Activated T-helper 2 cell treated with anti-CD3 and anti-CD28 coated beads, Interferon-gamma antibody, Interleukin-2, Interleukin-4, amounts not matched to agents 10 μg/mL and 5 μg/mL and 100 μg/mL, durations not matched to agents 14 hours and 24 hours and 36 hours (primary cell): ENCODE data around the gene RIIAD1. TPM values are rescaled to one million over a fixed set of nuclear protein-coding genes. Genes with fewer than 3 reads are reported as not detected.
A peak's percentile ranks its signal among the peaks of the same experiment; 100 is the strongest.

Experiments
- DNase-seq: peaks from one replicate; pipeline ENCODE4 v3.0.0; 2021; ENCODE audit warnings: low spot score
- H3K27ac Mint-ChIP-seq: one replicate; pipeline ENCODE4 v1.8.0; 2021; ENCODE audit warnings: mixed read lengths
- H3K27me3 Mint-ChIP-seq: one replicate; pipeline ENCODE4 v1.8.0; 2021; ENCODE audit warnings: low read depth, mixed read lengths
- H3K36me3 Mint-ChIP-seq: one replicate; pipeline ENCODE4 v1.8.0; 2021; ENCODE audit warnings: low read depth, mixed read lengths
- H3K4me1 Mint-ChIP-seq: one replicate; pipeline ENCODE4 v1.8.0; 2021; ENCODE audit warnings: low read depth, mixed read lengths
- H3K4me3 Mint-ChIP-seq: one replicate; pipeline ENCODE4 v1.8.0; 2021; ENCODE audit warnings: low read depth, mild to moderate bottlenecking, moderate library complexity, mixed read lengths
- H3K9me3 Mint-ChIP-seq: one replicate; pipeline ENCODE4 v1.8.0; 2021; ENCODE audit warnings: mixed read lengths
- intact Hi-C: fragments of 100-400 bp; cut with micrococcal nuclease; formaldehyde crosslinking; loops from one replicate; pipeline ENCODE4 v1.15.1; 2023
- total RNA-seq: library from RNA; stranded (reverse); gene quantifications from 2 replicates; pipeline ENCODE4 v1.2.3, GENCODE V29; 2022

Gene RIIAD1
- total RNA-seq, 1 donor from 2014 or later, result not detected

DNA sequence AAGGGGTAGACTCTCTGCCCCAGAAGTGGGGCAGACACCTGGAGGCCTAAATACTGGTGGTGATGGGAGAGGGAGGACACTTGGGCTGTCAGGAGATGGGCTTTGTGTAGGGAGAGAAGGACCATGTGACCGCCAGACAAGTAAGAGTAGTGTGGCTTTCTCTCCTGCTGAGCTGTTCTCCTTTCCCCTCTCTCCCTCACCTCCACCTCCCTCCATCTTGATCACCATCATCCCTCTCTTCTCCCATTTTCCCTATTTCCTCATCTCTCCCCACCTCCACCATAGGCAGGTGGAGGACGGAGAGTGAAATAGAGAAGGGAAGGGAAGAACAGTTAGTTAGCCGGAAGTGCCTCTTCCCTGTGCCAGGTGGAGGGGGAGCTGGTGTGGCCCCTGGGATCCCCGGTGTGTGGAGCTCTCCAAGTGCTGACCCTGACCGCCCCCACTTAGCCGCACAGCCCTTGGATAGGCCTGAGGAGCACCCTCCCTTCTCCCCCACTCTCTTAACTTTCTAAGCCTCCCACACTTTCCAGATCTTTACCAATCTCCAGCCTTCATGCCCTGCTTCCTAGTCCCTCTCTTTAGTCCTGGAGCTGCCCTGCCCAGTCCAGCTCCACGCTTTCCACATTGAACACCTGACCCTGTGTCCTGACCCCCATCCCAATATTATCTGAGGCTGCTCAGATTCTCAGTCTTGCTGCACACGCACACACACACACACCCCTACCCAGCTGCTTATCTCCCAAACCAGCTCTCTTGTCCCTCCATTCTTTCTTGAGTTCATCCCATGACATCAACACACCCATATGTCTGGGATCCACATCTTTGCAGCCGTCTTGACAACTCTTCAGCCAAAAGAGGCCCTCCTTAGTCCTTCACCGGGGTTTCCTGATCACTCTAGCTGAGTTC is 6.2 kb upstream of the RIIAD1 start:
- Mint-ChIP-seq H3K36me3 (no peaks in the 10 kb centered on the region), H3K27ac (no peak overlapping the region), H3K4me3 (no peak overlapping the region), H3K4me1 (peaks cover 6% of the 10 kb centered on the region), H3K9me3 (no peaks in the 10 kb centered on the region), H3K27me3 (peaks cover 48% of the 10 kb centered on the region)
- DNase-seq, result no peak
- intact Hi-C loops, result no loop called here

DNA sequence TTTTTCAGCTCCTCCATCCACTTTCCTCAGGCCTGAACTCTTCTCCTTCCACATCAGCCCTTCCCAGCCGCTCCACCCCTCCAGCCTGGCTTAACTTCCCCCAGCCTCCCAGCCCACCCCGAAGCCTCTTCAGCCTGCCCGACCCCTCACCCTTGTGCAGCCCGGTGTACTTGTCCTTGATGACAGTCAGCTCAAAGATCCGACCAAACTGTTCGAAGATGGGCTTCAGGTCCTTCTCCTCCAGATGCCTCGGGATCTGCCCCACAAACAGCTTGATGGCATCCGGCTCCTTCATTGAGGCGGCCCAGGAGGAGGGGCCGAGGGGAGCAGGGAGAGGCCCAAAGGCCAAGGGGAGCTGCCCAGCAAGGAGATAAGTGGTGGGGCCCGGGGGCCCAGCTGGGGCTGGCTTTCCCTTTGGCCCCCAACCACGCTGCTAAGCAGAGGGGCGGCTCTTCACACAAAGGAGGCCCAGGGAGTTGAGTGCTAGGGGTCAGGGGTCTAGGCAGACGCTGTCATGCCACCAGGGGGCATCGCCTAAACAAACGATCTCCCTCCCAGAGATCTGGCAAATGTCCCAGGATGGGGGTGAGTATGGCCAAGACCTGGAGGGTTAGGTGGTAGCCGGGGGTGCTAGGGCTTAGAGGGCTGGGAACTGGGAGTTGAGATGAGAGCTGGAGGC is 5.5 kb upstream of the RIIAD1 start:
- no peak overlapping the region for H3K4me3 Mint-ChIP-seq
- no peaks in the 10 kb centered on the region for H3K9me3 Mint-ChIP-seq
- H3K4me1 Mint-ChIP-seq, result peaks cover 13% of the 10 kb centered on the region
- intact Hi-C loops, result no loop called here
- DNase-seq, result no peak
- no peaks in the 10 kb centered on the region for H3K36me3 Mint-ChIP-seq
- peaks cover 56% of the 10 kb centered on the region for H3K27me3 Mint-ChIP-seq
- no peak overlapping the region for H3K27ac Mint-ChIP-seq

DNA sequence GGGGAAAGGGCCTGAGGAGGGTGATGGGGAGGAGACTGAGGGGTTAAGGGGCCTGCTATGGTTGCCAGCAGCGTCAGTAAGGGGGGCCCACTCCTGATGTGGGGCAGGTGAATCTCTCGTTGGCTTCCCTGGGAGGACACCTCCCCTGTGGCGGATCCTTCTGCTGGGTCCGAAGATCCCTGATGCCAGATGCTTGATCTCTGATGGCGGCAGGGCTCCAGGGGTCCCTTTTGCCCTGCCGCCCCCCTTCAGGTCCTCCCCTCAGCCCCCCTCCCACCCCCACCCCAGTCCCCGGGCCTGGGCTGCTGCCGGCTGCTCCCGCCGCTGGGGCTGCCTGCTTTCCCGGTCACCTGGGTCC is 4.9 kb upstream of the RIIAD1 start:
- no peak for DNase-seq
- peaks cover 16% of the 10 kb centered on the region for H3K4me1 Mint-ChIP-seq
- H3K4me3 Mint-ChIP-seq, result no peak overlapping the region
- no peak overlapping the region for H3K27ac Mint-ChIP-seq
- intact Hi-C loops, result no loop called here
- H3K36me3 Mint-ChIP-seq, result no peaks in the 10 kb centered on the region
- peaks cover 59% of the 10 kb centered on the region for H3K27me3 Mint-ChIP-seq
- H3K9me3 Mint-ChIP-seq, result no peaks in the 10 kb centered on the region

DNA sequence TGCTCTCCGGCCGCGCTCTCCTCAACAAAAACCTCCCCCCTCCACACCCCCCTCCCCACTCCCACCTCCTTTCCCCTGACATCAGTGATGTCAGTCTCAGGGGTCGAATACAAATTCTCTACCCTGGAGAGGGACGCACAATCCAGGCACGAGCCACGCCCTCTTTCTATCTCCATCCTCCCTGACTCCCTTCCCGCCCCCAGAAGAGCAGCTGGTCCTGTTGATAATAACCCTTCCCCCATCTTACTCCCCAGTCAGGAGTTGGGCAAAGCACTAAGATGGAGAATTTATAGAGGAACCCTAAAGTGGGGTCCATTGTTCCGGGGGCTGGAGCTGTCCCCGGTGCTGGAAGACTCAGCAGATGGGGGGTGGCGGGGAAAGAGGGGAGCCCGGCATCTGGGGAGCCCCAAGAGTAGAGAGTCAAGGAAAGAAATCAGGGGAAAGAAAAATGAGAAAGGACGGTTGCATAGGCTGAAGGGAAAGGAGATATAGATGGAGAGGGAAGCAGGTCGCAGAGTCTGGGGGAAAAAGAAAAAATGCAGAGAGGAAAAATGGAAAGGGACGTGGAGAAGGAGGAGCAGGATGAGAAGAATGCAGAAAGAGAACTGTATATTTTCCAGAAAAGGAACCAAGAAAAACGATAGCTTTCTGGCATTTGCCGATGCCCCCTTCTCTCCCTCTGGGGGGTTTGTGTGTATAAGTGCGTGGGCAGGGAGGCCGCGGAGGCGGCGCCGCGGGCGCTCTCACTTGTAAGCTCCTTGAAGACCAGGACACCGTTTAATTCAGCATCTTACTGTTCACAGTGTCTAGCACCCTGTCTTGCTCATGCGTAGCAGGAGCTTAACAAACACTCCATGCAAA is 4.3 kb upstream of the RIIAD1 start, which contains the start of gene CELF3:
Gene CELF3, minus strand, starts transcription at position 33 of the 861 bp plus-strand sequence. CDS start 783 bp downstream, outside the sequence.
- Mint-ChIP-seq H3K4me3 (no peak within 1 kb of the TSS), H3K9me3 (no peaks in the 10 kb centered on the region), H3K36me3 (no peaks in the 10 kb centered on the region), H3K4me1 (peaks cover 19% of the 10 kb centered on the region), H3K27ac (no peak within 1 kb of the TSS), H3K27me3 (peaks cover 65% of the 10 kb centered on the region)
- intact Hi-C loops, result no loop called here
- DNase-seq, result no peak

DNA sequence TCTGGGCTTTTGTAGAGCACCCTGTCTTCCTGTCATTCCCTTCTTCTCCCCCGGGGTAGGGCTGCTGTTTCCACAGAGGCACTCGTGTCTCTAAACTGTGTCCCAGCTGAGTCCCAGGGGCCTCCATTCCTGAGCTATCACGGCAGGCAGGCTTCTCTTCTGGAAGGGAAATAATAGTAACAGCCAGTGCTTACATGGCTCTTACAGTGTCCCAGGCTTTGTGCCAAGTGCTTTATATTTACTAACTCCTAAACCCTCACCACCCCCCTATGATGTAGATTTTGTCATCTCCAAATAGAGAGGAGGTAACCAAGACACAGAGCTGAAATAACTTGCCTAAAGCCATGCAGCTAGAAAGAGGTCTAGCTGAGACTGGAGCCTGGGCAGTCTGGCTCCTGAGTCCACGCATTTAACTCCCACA is 3.3 kb upstream of the RIIAD1 start:
- Mint-ChIP-seq H3K4me1 (peaks cover 19% of the 10 kb centered on the region), H3K27me3 (peaks cover 73% of the 10 kb centered on the region), H3K36me3 (no peaks in the 10 kb centered on the region), H3K4me3 (no peak overlapping the region), H3K9me3 (no peaks in the 10 kb centered on the region), H3K27ac (no peak overlapping the region)
- no peak for DNase-seq
- intact Hi-C loops, result no loop called here

DNA sequence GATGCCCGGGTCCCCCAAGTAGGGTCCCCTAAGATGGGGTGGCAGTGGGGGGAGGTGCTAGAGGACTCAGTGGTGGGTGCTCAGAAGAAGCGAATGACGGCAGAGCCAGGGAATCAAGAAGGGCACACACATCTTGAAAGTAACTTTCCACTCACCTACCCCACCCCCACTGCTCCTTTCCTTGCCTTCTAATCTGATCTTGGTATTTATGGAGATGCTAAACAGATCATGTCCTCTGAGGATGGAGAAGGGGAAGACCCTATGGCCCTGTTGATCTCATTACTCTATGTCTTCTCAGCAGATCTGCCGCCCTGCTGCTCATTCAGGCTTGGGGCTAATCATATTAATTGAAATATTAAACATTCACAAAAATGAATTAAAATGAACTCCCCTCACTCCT is 2.7 kb upstream of the RIIAD1 start:
- H3K27me3 Mint-ChIP-seq, result peaks cover 76% of the 10 kb centered on the region
- intact Hi-C loops, result no loop called here
- no peak for DNase-seq
- H3K36me3 Mint-ChIP-seq, result no peaks in the 10 kb centered on the region
- no peak overlapping the region for H3K4me3 Mint-ChIP-seq
- H3K27ac Mint-ChIP-seq, result no peak overlapping the region
- peaks cover 19% of the 10 kb centered on the region for H3K4me1 Mint-ChIP-seq
- no peaks in the 10 kb centered on the region for H3K9me3 Mint-ChIP-seq

DNA sequence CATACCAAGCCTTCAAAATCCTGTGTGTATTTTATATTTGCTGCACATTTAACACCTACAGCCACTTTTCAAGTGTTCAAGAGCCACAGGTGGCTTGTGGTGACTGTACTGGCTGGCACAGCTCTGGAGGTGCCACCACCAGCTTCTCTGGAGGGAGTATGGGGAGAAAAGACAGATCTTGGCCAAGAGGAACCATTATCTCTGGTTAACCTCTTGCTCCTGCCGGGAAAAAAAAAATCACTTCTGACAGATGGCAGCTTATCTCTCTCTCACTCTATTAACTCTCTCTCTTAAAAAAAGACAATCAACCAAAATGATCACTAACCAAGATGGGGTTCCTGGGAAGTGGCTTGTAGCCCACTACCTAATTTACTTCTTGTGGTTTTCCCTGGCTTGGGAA is 1.2 kb upstream of the RIIAD1 start:
- Mint-ChIP-seq H3K27me3 (peaks cover 79% of the 10 kb centered on the region), H3K36me3 (no peaks in the 10 kb centered on the region), H3K9me3 (no peaks in the 10 kb centered on the region), H3K27ac (no peak overlapping the region), H3K4me1 (peaks cover 19% of the 10 kb centered on the region), H3K4me3 (no peak overlapping the region)
- no peak for DNase-seq
- intact Hi-C loops, result loop anchor here (5.0 kb wide), 1 partner anchor 117 kb away; the partner anchor contains the start of gene C2CD4D

DNA sequence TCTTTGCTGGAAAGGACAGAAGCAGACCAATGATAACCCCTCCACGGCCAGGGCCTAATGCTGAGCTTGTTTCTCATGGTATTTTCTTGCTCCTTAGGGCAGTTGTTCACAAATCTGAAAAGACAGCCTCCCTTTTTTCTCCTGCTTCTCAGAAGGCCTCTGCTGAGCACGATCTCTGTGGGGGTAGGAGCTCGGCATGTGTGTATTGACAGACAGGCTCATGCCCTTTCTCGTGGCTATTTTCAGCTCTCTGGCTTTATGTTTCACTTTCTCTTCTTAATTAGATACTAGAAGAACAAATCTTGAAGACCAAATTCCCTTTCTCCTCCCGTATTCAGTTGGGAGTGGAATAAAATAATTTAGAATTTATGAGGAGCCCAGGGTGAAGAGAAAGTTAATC is 768 bp upstream of the RIIAD1 start:
- no peak overlapping the region for H3K27ac Mint-ChIP-seq
- no peaks in the 10 kb centered on the region for H3K36me3 Mint-ChIP-seq
- intact Hi-C loops, result loop anchor here (5.0 kb wide), 1 partner anchor 117 kb away; the partner anchor contains the start of gene C2CD4D
- peaks cover 19% of the 10 kb centered on the region for H3K4me1 Mint-ChIP-seq
- no peak for DNase-seq
- H3K4me3 Mint-ChIP-seq, result peak overlapping the region; percentile 66
- peaks cover 75% of the 10 kb centered on the region for H3K27me3 Mint-ChIP-seq
- no peaks in the 10 kb centered on the region for H3K9me3 Mint-ChIP-seq

DNA sequence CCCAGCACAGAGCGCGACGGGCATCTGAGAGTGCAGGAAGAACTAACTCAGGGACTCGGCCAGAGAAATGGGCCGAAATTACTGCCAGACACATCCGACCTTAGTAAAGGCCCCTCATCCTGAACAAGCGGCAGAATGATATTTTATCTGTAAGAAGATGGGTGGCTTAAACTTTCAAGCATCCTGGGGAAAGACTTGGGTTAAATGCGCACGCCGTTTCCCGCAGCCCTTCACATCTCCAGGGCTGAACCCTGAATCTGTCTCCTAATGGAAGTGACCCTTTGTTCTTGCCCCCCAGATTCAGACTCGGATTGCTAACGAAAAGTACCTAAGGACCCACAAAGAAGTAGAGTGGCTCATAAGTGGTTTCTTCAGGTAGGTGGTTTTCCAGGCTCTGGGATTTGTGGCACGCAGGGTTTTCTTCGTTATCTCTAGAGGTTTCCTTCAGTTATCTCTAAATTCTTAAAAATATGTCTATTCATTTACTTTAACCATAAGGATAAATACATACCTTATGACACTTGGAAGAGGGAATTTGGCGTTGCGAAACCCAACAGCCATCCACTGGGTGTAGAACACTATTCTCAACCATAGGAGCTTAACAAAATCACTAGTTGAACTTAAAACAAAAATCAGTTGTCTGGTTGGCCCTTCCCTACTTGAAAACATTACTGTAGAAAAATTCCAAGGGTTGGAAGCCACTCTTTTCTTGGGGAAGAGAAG is 627 bp downstream of the RIIAD1 start:
- Mint-ChIP-seq H3K4me3 (peak overlapping the region; percentile 70), H3K27ac (no peak overlapping the region), H3K9me3 (no peaks in the 10 kb centered on the region), H3K27me3 (peaks cover 70% of the 10 kb centered on the region), H3K4me1 (peaks cover 17% of the 10 kb centered on the region), H3K36me3 (no peaks in the 10 kb centered on the region)
- intact Hi-C loops, result loop anchor here (5.0 kb wide), 1 partner anchor 115 kb away; the partner anchor contains the start of gene C2CD4D
- no peak for DNase-seq

DNA sequence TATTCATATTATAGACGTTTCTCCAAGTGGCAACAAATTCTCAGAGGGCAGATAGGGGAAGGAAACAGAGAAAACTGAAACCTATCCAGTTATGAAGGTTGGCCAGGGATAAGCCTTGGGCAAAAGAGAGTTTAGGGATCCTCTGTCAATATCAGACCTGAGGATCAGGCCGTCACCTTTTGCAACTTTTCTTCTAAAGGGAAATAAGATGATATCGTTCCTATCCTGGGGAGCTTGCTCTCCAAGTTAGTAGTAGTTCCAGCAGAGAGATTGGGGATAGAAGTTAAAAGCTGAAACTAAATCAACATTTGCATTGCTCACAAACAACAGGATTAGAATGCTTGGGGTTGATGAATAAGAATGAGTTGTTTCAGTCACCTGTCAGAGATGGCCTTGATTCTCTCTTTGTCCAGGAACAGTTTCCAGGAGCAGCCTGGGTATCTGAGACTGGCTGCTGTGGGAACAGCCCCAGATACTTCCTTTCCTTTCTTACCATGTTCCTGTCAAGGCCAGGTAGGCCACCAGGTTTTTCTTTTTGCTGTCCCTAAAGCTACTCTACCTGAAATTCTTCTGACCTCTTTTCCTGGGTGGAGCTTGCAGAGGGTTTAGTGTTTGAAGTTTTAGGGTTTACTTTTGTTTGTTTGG is 2.5 kb downstream of the RIIAD1 start:
- Mint-ChIP-seq H3K36me3 (no peaks in the 10 kb centered on the region), H3K9me3 (no peaks in the 10 kb centered on the region), H3K4me1 (peaks cover 14% of the 10 kb centered on the region), H3K27me3 (peaks cover 62% of the 10 kb centered on the region), H3K4me3 (no peak overlapping the region), H3K27ac (no peak overlapping the region)
- intact Hi-C loops, result loop anchor here (5.0 kb wide), 1 partner anchor 113 kb away; the partner anchor contains the start of gene C2CD4D
- no peak for DNase-seq

DNA sequence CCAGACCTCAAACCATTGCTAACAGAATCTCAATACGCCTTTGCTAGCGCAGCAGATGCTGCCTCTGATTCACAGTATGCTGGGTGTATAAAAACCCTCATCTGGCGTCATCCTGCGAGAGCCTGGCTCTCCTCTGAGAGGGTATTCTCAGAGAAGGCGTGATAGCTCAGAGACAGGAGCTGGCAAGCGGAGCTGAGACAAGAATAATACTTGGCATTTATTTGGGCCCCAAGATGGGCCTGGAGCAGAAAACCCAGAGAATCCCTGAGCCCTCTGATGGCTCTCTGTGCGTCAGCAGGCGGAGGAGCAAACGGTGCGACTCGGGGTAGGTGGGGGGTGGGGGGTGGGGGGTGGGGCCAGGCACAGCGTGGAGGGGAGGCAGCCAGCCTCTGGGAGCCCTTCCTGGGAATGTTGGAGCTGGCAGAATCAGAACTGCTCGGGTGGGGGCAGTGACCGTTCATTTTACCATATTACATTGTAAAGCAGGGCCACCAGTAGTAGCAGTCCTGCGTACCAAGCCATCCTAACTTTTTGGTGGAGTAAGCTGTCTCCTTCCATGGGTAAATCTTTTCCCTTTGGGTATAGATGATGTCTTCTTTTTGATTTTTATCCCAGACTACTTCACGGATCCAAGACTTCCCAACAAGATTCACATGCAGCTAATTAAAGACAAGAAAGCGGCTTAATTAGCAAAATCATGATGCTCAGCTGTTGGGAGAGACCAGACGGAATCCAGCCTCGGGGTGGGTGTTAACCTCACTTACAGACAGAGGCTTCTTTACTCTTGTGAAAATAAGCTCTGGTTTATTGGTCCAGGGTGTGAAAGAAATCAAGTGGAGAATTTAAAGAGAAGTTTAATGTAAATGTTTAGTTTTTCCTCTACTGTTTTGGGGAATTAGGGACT is 7.1 kb downstream of the RIIAD1 start:
- no peak overlapping the region for H3K27ac Mint-ChIP-seq
- no peaks in the 10 kb centered on the region for H3K4me1 Mint-ChIP-seq
- intact Hi-C loops, result no loop called here
- no peaks in the 10 kb centered on the region for H3K9me3 Mint-ChIP-seq
- no peak overlapping the region for H3K4me3 Mint-ChIP-seq
- DNase-seq, result no peak
- no peaks in the 10 kb centered on the region for H3K36me3 Mint-ChIP-seq
- H3K27me3 Mint-ChIP-seq, result peaks cover 44% of the 10 kb centered on the region
